Activated T-cell treated with anti-CD3 and anti-CD28 coated beads, Interleukin-2, amount 50 U/mL, for 24 hours (primary cell): ENCODE data around the gene EVI5L.
A peak's percentile ranks its signal among the peaks of the same experiment; 100 is the strongest.
"Not testable (repeated sequence)": the region's sequence is repeated elsewhere in the genome, so short reads cannot be mapped to it uniquely, and the experiment has no call there.

Source experiments
- DNase-seq: peaks from one replicate; pipeline ENCODE4 v3.0.0-alpha.2; 2020
- H3K27ac Mint-ChIP-seq: 2 replicates; pipeline ENCODE4 v1.8.0; 2020; ENCODE audit warnings: mild to moderate bottlenecking, mixed read lengths
- H3K27me3 Mint-ChIP-seq: 2 replicates; pipeline ENCODE4 v1.8.0; 2020; ENCODE audit warnings: mixed read lengths
- H3K36me3 Mint-ChIP-seq: 2 replicates; pipeline ENCODE4 v1.8.0; 2020; ENCODE audit warnings: low read depth, mixed read lengths
- H3K4me1 Mint-ChIP-seq: 2 replicates; pipeline ENCODE4 v1.8.0; 2020; ENCODE audit warnings: low read depth, mixed read lengths
- H3K4me3 Mint-ChIP-seq: 2 replicates; pipeline ENCODE4 v1.8.0; 2020; ENCODE audit warnings: mild to moderate bottlenecking, moderate library complexity, mixed read lengths
- H3K9me3 Mint-ChIP-seq: 2 replicates; pipeline ENCODE4 v1.8.0; 2020; ENCODE audit warnings: mixed read lengths

EVI5L gene

GRCh38 chr19:7877249-7877836, 47.3 kb downstream of the EVI5L start:
- no peak for DNase-seq
- H3K4me1 Mint-ChIP-seq, result peaks cover 10% of the 10 kb centered on the region
- no peak overlapping the region for H3K4me3 Mint-ChIP-seq
- H3K27ac Mint-ChIP-seq, result no peak overlapping the region
- peaks cover 28% of the 10 kb centered on the region for H3K27me3 Mint-ChIP-seq
- no peaks in the 10 kb centered on the region for H3K9me3 Mint-ChIP-seq
- H3K36me3 Mint-ChIP-seq, result no peaks in the 10 kb centered on the region

- H3K4me3 Mint-ChIP-seq, result no peak overlapping the region
- peaks cover 4% of the 10 kb centered on the region for H3K4me1 Mint-ChIP-seq
- no peaks in the 10 kb centered on the region for H3K9me3 Mint-ChIP-seq
- H3K27me3 Mint-ChIP-seq, result peaks cover 17% of the 10 kb centered on the region
- no peaks in the 10 kb centered on the region for H3K36me3 Mint-ChIP-seq
- DNase-seq, result no peak
- no peak overlapping the region for H3K27ac Mint-ChIP-seq
Measured at GRCh38 chr19:7879111-7879807, 49.2 kb downstream of the EVI5L start.

GRCh38 chr19:7879836-7880235, 49.8 kb downstream of the EVI5L start:
- no peak overlapping the region for H3K4me3 Mint-ChIP-seq
- no peaks in the 10 kb centered on the region for H3K36me3 Mint-ChIP-seq
- no peaks in the 10 kb centered on the region for H3K9me3 Mint-ChIP-seq
- peaks cover under 1% of the 10 kb centered on the region for H3K4me1 Mint-ChIP-seq
- DNase-seq, result no peak
- H3K27me3 Mint-ChIP-seq, result peaks cover 13% of the 10 kb centered on the region
- no peak overlapping the region for H3K27ac Mint-ChIP-seq

- H3K9me3 Mint-ChIP-seq, result no peaks in the 10 kb centered on the region
- no peak overlapping the region for H3K4me3 Mint-ChIP-seq
- H3K36me3 Mint-ChIP-seq, result no peaks in the 10 kb centered on the region
- no peak overlapping the region for H3K27ac Mint-ChIP-seq
- H3K27me3 Mint-ChIP-seq, result peaks cover 3% of the 10 kb centered on the region
- H3K4me1 Mint-ChIP-seq, result no peaks in the 10 kb centered on the region
- DNase-seq, result no peak
Measured at GRCh38 chr19:7881910-7882309, 51.9 kb downstream of the EVI5L start.

- Mint-ChIP-seq H3K27ac (no peak overlapping the region), H3K36me3 (no peaks in the 10 kb centered on the region), H3K27me3 (peaks cover 6% of the 10 kb centered on the region), H3K9me3 (no peaks in the 10 kb centered on the region), H3K4me1 (no peaks in the 10 kb centered on the region), H3K4me3 (no peak overlapping the region)
- DNase-seq, result no peak
Measured at GRCh38 chr19:7883105-7883504, 53.1 kb downstream of the EVI5L start.

GRCh38 chr19:7883796-7884570, 54.0 kb downstream of the EVI5L start:
- H3K4me3 Mint-ChIP-seq, result no peak overlapping the region
- H3K9me3 Mint-ChIP-seq, result no peaks in the 10 kb centered on the region
- DNase-seq, result no peak
- H3K27ac Mint-ChIP-seq, result no peak overlapping the region
- peaks cover 2% of the 10 kb centered on the region for H3K4me1 Mint-ChIP-seq
- peaks cover 10% of the 10 kb centered on the region for H3K27me3 Mint-ChIP-seq
- no peaks in the 10 kb centered on the region for H3K36me3 Mint-ChIP-seq

GRCh38 chr19:7885818-7886217, 55.8 kb downstream of the EVI5L start:
- H3K27me3 Mint-ChIP-seq, result peaks cover 23% of the 10 kb centered on the region
- peaks cover 2% of the 10 kb centered on the region for H3K4me1 Mint-ChIP-seq
- H3K27ac Mint-ChIP-seq, result no peak overlapping the region
- no peak for DNase-seq
- no peak overlapping the region for H3K4me3 Mint-ChIP-seq
- no peaks in the 10 kb centered on the region for H3K36me3 Mint-ChIP-seq
- no peaks in the 10 kb centered on the region for H3K9me3 Mint-ChIP-seq

GRCh38 chr19:7887408-7888144, 57.6 kb downstream of the EVI5L start:
- DNase-seq, result no peak
- H3K27ac Mint-ChIP-seq, result no peak overlapping the region
- no peaks in the 10 kb centered on the region for H3K9me3 Mint-ChIP-seq
- H3K36me3 Mint-ChIP-seq, result no peaks in the 10 kb centered on the region
- peaks cover 2% of the 10 kb centered on the region for H3K4me1 Mint-ChIP-seq
- H3K4me3 Mint-ChIP-seq, result no peak overlapping the region
- H3K27me3 Mint-ChIP-seq, result peaks cover 30% of the 10 kb centered on the region

GRCh38 chr19:7888145-7888825, 58.3 kb downstream of the EVI5L start, which contains the start of gene LRRC8E:
LRRC8E (plus strand) TSS chr19:7888510; CDS start chr19:7895604, 7,094 bp downstream.
- H3K36me3 Mint-ChIP-seq, result no peaks in the 10 kb centered on the region
- H3K9me3 Mint-ChIP-seq, result no peaks in the 10 kb centered on the region
- peaks cover 30% of the 10 kb centered on the region for H3K27me3 Mint-ChIP-seq
- peak; percentile 66 for DNase-seq
- H3K4me3 Mint-ChIP-seq, result no peak within 1 kb of the TSS
- H3K27ac Mint-ChIP-seq, result no peak within 1 kb of the TSS
- H3K4me1 Mint-ChIP-seq, result peaks cover 2% of the 10 kb centered on the region

- no peaks in the 10 kb centered on the region for H3K36me3 Mint-ChIP-seq
- H3K4me1 Mint-ChIP-seq, result peaks cover 2% of the 10 kb centered on the region
- H3K4me3 Mint-ChIP-seq, result no peak overlapping the region
- H3K27ac Mint-ChIP-seq, result no peak overlapping the region
- no peaks in the 10 kb centered on the region for H3K9me3 Mint-ChIP-seq
- DNase-seq, result no peak
- H3K27me3 Mint-ChIP-seq, result peaks cover 33% of the 10 kb centered on the region
Measured at GRCh38 chr19:7888826-7889217, 58.8 kb downstream of the EVI5L start.

GRCh38 chr19:7893362-7894101, 63.5 kb downstream of the EVI5L start:
- H3K4me3 Mint-ChIP-seq, H3K27ac Mint-ChIP-seq, H3K36me3 Mint-ChIP-seq, H3K4me1 Mint-ChIP-seq, DNase-seq, H3K9me3 Mint-ChIP-seq: not testable (repeated sequence)
- H3K27me3 Mint-ChIP-seq, result peaks cover 45% of the 10 kb centered on the region

- Mint-ChIP-seq H3K4me3 (no peak overlapping the region), H3K27me3 (peaks cover 36% of the 10 kb centered on the region)
Measured at GRCh38 chr19:7894612-7895309, 64.7 kb downstream of the EVI5L start.

GRCh38 chr19:7895565-7895964, 65.5 kb downstream of the EVI5L start:
- DNase-seq, result no peak
- Mint-ChIP-seq H3K4me3 (no peak overlapping the region), H3K27me3 (peaks cover 30% of the 10 kb centered on the region), H3K36me3 (no peaks in the 10 kb centered on the region), H3K27ac (no peak overlapping the region), H3K4me1 (no peaks in the 10 kb centered on the region), H3K9me3 (no peaks in the 10 kb centered on the region)

More at GRCh38 chr19:7894612-7895309, 64.7 kb downstream of the EVI5L start:
- Mint-ChIP-seq H3K9me3 (no peaks in the 10 kb centered on the region), H3K27ac (no peak overlapping the region), H3K4me1 (no peaks in the 10 kb centered on the region), H3K36me3 (no peaks in the 10 kb centered on the region)
- DNase-seq, result no peak
